GM12878 (cell line): ENCODE results near the gene ISL2. TPM values are rescaled to one million over a fixed set of nuclear protein-coding genes. Genes with fewer than 3 reads are reported as not detected.
"Not testable (repeated sequence)": the region's sequence is repeated elsewhere in the genome, so short reads cannot be mapped to it uniquely, and the experiment has no call there.

Experiments
- ATAC-seq: fragments of 200-7000 bp; cut with Tn5 transposase; 3 replicates; pipeline ENCODE4 v1.9.1; 2020; ENCODE audit warnings: mild to moderate bottlenecking, moderate library complexity
- BruUV-seq: library from RNA; stranded (reverse); fragments of 400-500 nt; replicated peaks from 2 replicates; lab custom pipeline; 2021; lab: Mats Ljungman, UMichigan
- CTCF ChIA-PET: fragments of 300-600 bp; sonication (Branson Sonifier 250); formaldehyde crosslinking; extraction: SDS; loops from one replicate; lab custom pipeline; 2021; ENCODE audit warnings: inconsistent platforms; lab: Yijun Ruan, JAX
- POLR2A ChIA-PET: fragments of 350-600 bp; formaldehyde crosslinking; extraction: SDS; loops from one replicate; lab custom pipeline; 2021; ENCODE audit warnings: inconsistent platforms; lab: Charles Lee
- RAD21 ChIA-PET: fragments of 300-600 bp; sonication (Branson Sonifier 250); formaldehyde crosslinking; loops from one replicate; lab custom pipeline; 2023; ENCODE audit warnings: antibody characterized with exemption; ENCODE audit not compliant: unreplicated experiment; lab: Charles Lee
- SMC1A ChIA-PET: fragments of 300-600 bp; sonication (Branson Sonifier 250); formaldehyde crosslinking; loops from one replicate; lab custom pipeline; 2023; ENCODE audit not compliant: unreplicated experiment, uncharacterized antibody; lab: Charles Lee
- DNase-seq: peaks from one replicate; pipeline ENCODE4 v3.0.0-alpha.2; 2011; ENCODE audit warnings: low read depth, low spot score
- FAIRE-seq: peaks from 3 replicates; lab custom pipeline; 2011; peaks lifted over from hg19 to GRCh38; lab: Jason Lieb, UNC
- H2AFZ ChIP-seq: 2 replicates; pipeline ENCODE4 v1.6.0; 2011; ENCODE audit warnings: low read depth, low read length, control low read depth; ENCODE audit not compliant: control insufficient read depth
- H3K27ac ChIP-seq: 2 replicates; pipeline ENCODE4 v1.5.1; 2011; ENCODE audit warnings: control low read depth; ENCODE audit not compliant: control insufficient read depth, insufficient read depth
- H3K27me3 ChIP-seq, 2 experiments: replicated peaks in 1 of 2; 2 replicates each; pipeline versions ENCODE4 v1.6.0 to v1.6.1; 2011; ENCODE audit warnings: low read length in 1 of 2; ENCODE audit not compliant: control insufficient read depth in 2 of 2, insufficient read depth in 2 of 2
- H3K36me3 ChIP-seq, 2 experiments: 2 replicates each; pipeline ENCODE4 v1.5.1; 2011; ENCODE audit warnings: low read length in 1 of 2; ENCODE audit not compliant: control insufficient read depth in 2 of 2, insufficient read depth in 2 of 2
- H3K4me1 ChIP-seq: 2 replicates; pipeline ENCODE4 v1.6.1; 2011; ENCODE audit warnings: mild to moderate bottlenecking, low read length, moderate library complexity, mixed read lengths; ENCODE audit not compliant: control insufficient read depth, insufficient read depth
- H3K4me2 ChIP-seq: 2 replicates; pipeline ENCODE4 v1.6.0; 2011; ENCODE audit warnings: control low read depth; ENCODE audit not compliant: control insufficient read depth, insufficient read depth
- H3K4me3 ChIP-seq: fragments of 200-600 bp; sonication (generic); 2 replicates; pipeline ENCODE4 v1.5.1; 2016
- H3K79me2 ChIP-seq: 2 replicates; pipeline ENCODE4 v1.6.0; 2011; ENCODE audit warnings: low read length; ENCODE audit not compliant: control insufficient read depth, insufficient read depth
- H3K9ac ChIP-seq: 2 replicates; pipeline ENCODE4 v1.8.0; 2011; ENCODE audit warnings: low read length, control low read depth, mixed read lengths; ENCODE audit not compliant: control insufficient read depth, insufficient read depth
- H3K9me3 ChIP-seq: replicated peaks from 3 replicates; pipeline ENCODE4 v1.5.1; 2011; ENCODE audit warnings: mild to moderate bottlenecking, low read length; ENCODE audit not compliant: control insufficient read depth, insufficient read depth
- H4K20me1 ChIP-seq: 2 replicates; pipeline ENCODE4 v1.6.0; 2011; ENCODE audit not compliant: control insufficient read depth, insufficient read depth
- JUNB ChIP-seq: IDR thresholded peaks from 2 replicates; pipeline ENCODE4 v1.6.1; 2016; ENCODE audit warnings: antibody characterized with exemption, mild to moderate bottlenecking
- RELA ChIP-seq: fragments of 450-650 bp; IDR thresholded peaks from 2 replicates; pipeline ENCODE4 v1.8.0; 2014; ENCODE audit warnings: borderline replicate concordance; ENCODE audit not compliant: partially characterized antibody
- WGBS: methylation state at CpG from one replicate; pipeline ENCODE4 v1.1.6; 2016; ENCODE audit warnings: low lambda C conversion rate; ENCODE audit not compliant: insufficient replicate concordance, insufficient coverage; ENCODE audit errors: missing lambda C conversion rate; 5-methylcytosine and 5-hydroxymethylcytosine counted together
- in situ Hi-C: fragments of 300-500 bp; cut with MboI; formaldehyde crosslinking; loops from 9 replicates; pipeline ENCODE4 v1.14.3; 2018; ENCODE audit warnings: mixed read lengths
- intact Hi-C: fragments of 100-400 bp; cut with micrococcal nuclease; formaldehyde crosslinking; loops from one replicate; pipeline ENCODE4 v1.14.2; 2022; ENCODE audit not compliant: unreplicated experiment
- polyA plus RNA-seq, 11 experiments: library from polyadenylated mRNA; depleted of rRNA in 4 of 11; unstranded in 6 of 11; stranded (reverse) in 5 of 11; fragments of >200 nt; fragmentation: Nextera tagmentation in 4 of 11; fragmentation: Illumina TruSeq in 1 of 11; extraction: Ambion mirVana in 4 of 11; extraction: Trizol in 1 of 11; gene quantifications; 1 replicate in 1 of 11; 2 replicates in 10 of 11; pipeline versions ENCODE4 v1.2.1 to v1.2.3, GENCODE V29; 2011 to 2016; ENCODE audit warnings: inconsistent platforms in 2 of 11, missing spikeins in 2 of 11, low read depth in 1 of 11
- total RNA-seq, 4 experiments: library from RNA; depleted of rRNA in 3 of 4; stranded (reverse); fragments of >200 nt in 3 of 4; fragmentation: Illumina TruSeq in 1 of 4; extraction: Trizol in 1 of 4; gene quantifications; 2 replicates each; pipeline versions ENCODE4 v1.2.1 to v1.2.3, GENCODE V29; 2013 to 2021

The ISL2 gene
- total and polyA plus RNA-seq, 10 of the 15 experiments (the other 5 are each of a cell fraction or from before 2014, with no cell fraction given), result 0.05 to 0.26 (median 0.08) TPM; not detected in 7

DNA sequence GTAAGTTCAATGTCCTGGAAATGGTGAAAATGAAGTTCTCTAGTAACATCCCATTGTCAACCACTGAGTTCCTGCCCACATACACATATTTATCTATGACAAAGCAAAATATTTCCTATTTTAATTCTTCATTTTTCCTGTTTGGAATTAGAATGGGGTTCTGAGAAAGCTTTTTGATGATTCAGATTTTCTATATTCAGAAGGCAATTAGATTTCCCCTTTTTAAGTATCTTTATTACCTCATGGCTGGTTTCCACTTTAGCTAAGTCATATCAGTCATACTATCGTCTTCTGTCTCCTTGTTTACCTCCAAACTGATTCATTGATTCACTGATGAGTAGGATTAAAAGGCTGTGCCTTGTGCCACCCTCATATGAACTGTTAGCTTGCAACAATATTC lies 43.2 kb upstream of the ISL2 start:
- Histone ChIP-seq H3K79me2 (peaks cover 34% of the 10 kb centered on the region), H3K27ac (no peak overlapping the region), H2AFZ (no peak overlapping the region), H3K4me3 (no peak overlapping the region), H3K9ac (no peak overlapping the region), H3K27me3 (no peaks in the 10 kb centered on the region), H4K20me1 (no peaks in the 10 kb centered on the region), H3K4me2 (no peak overlapping the region), H3K9me3 (no peaks in the 10 kb centered on the region), H3K36me3 (peaks cover 3% of the 10 kb centered on the region in 2 experiments; a peak in 3 of 4 replicates), H3K4me1 (no peaks in the 10 kb centered on the region)
- ChIA-PET POLR2A (interaction anchor here (0.5 to 1.2 kb wide), 2 partner anchors 18 to 70 kb away, joined by 3 to 7 read pairs; partner anchors contain the start of gene ETFA), RAD21 (no interaction called here), SMC1A (interaction anchor here (0.8 to 1.9 kb wide), 4 partner anchors 9 to 69 kb away, joined by 3 to 5 read pairs (median 4); no protein-coding TSS in a partner anchor), CTCF (interaction anchor here (1.3 to 2.6 kb wide), 2 partner anchors 12 to 13 kb away, joined by 4 to 15 read pairs; no protein-coding TSS in a partner anchor)
- TF ChIP-seq JUNB, result peak; percentile 38
- no peak for TF ChIP-seq RELA
- no TSS peak for BruUV-seq
- no peak for DNase-seq
- ATAC-seq, result no peak
- intact Hi-C loops, result no loop called here
- 0% methylated on average over 1 of the region's 1 CpG for WGBS
- FAIRE-seq, result no peak
- in situ Hi-C loops, result no loop called here

DNA sequence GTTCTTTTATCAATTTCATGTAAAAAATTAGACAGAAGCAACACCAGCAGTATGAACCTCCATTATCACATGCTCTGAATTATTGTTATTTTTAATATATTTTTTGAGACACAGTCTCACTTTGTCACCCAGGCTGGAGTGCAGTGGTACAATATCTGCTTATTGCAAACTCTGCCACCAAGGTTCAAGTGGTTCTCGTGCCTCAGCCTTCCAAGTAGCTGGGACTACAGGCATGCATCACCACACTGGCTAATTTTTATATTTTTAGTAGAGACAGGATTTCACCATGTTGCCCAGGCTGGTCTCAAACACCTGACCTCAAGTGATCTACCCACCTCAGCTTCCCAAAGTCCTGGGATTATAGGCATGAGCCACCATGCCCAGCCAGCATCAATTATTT lies 42.1 kb upstream of the ISL2 start:
- intact Hi-C loops, H3K27me3 ChIP-seq, FAIRE-seq, H4K20me1 ChIP-seq, ATAC-seq, BruUV-seq, H3K9ac ChIP-seq, in situ Hi-C loops, H2AFZ ChIP-seq, POLR2A ChIA-PET, H3K36me3 ChIP-seq, H3K4me1 ChIP-seq, H3K4me3 ChIP-seq, RAD21 ChIA-PET, H3K4me2 ChIP-seq, DNase-seq, H3K9me3 ChIP-seq, H3K27ac ChIP-seq: not testable (repeated sequence)
- H3K79me2 ChIP-seq, result peaks cover 44% of the 10 kb centered on the region
- 100% methylated on average over 1 of the region's 1 CpG for WGBS
- CTCF ChIA-PET, result interaction anchor here (0.8 to 2.6 kb wide), 3 partner anchors 12 to 15 kb away, joined by 3 to 15 read pairs (median 4); no protein-coding TSS in a partner anchor
- SMC1A ChIA-PET, result interaction anchor here (1.2 to 1.4 kb wide), 2 partner anchors 16 to 20 kb away, joined by 3 to 4 read pairs; no protein-coding TSS in a partner anchor
